Prostate gland (tissue), 2 donors: Measurements from ENCODE around the gene NEO1.

Experiments used
- POLR2A ChIP-seq: fragments of 450-650 bp; IDR thresholded peaks from one replicate; pipeline ENCODE4 v1.6.1; 2016; ENCODE audit warnings: antibody characterized with exemption, mild to moderate bottlenecking
- POLR2AphosphoS5 ChIP-seq: sonication (generic); formaldehyde crosslinking; IDR thresholded peaks from one replicate; pipeline ENCODE4 v1.6.1; 2017; ENCODE audit warnings: antibody characterized with exemption
- TF ChIP-seq, protein P1 (sequence below), 4 experiments: fragments of 200-600 bp in 2 of 4; fragments of 450-650 bp in 2 of 4; sonication (generic) in 2 of 4; IDR thresholded peaks; 1 replicate in 3 of 4; 2 replicates in 1 of 4; pipeline ENCODE4 v1.5.1; 2016 to 2019; ENCODE audit warnings: antibody characterized with exemption in 4 of 4, mild to moderate bottlenecking in 2 of 4, moderate library complexity in 2 of 4

DNA sequence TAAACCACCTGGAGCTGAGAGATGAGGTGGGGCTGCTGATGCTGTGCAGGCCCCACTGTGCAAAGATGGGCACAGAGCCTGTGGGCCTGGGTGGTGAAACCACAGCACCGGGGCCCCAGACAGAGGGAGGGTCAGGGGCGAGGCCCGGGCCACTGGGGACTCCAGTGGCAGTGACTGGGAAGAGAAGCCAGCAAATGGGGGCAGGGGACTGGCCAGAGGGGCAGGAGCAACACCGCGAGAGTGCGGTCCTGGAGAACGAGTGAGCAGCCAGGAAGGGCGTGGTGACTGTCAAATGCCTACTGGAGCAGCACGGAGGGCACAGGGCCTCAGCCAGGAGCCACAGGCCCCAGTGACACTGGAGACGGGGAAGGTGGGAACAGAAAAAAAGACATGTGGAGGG is 276.7 kb downstream of the NEO1 start:
- TF ChIP-seq POLR2A (no peak), POLR2AphosphoS5 (no peak)
- TF ChIP-seq, protein P1, sequence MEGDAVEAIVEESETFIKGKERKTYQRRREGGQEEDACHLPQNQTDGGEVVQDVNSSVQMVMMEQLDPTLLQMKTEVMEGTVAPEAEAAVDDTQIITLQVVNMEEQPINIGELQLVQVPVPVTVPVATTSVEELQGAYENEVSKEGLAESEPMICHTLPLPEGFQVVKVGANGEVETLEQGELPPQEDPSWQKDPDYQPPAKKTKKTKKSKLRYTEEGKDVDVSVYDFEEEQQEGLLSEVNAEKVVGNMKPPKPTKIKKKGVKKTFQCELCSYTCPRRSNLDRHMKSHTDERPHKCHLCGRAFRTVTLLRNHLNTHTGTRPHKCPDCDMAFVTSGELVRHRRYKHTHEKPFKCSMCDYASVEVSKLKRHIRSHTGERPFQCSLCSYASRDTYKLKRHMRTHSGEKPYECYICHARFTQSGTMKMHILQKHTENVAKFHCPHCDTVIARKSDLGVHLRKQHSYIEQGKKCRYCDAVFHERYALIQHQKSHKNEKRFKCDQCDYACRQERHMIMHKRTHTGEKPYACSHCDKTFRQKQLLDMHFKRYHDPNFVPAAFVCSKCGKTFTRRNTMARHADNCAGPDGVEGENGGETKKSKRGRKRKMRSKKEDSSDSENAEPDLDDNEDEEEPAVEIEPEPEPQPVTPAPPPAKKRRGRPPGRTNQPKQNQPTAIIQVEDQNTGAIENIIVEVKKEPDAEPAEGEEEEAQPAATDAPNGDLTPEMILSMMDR (IDR thresholded peaks at IDR 0.05), result no peak
